GM12892 (cell line): ENCODE measurements around the gene NUCB1.
"Not testable (repeated sequence)": the region's sequence is repeated elsewhere in the genome, so short reads cannot be mapped to it uniquely, and the experiment has no call there.

ENCODE experiments used
- DNase-seq: peaks from one replicate; pipeline ENCODE4 v3.0.0; 2011; ENCODE audit not compliant: insufficient read length
- FAIRE-seq: peaks from 2 replicates; lab custom pipeline; 2011; peaks lifted over from hg19 to GRCh38; lab: Jason Lieb, UNC
- POLR2A ChIP-seq: IDR thresholded peaks from 2 replicates; pipeline ENCODE4 v1.6.1; 2011; ENCODE audit warnings: low read depth, low read length, control low read depth
- POLR2AphosphoS5 ChIP-seq: IDR thresholded peaks from 2 replicates; pipeline ENCODE4 v1.6.1; 2011; ENCODE audit warnings: low read depth, low read length, control low read depth
- TAF1 ChIP-seq: IDR thresholded peaks from 2 replicates; pipeline ENCODE4 v1.6.1; 2011; ENCODE audit warnings: low read depth, mild to moderate bottlenecking, control low read depth, low read length, borderline replicate concordance

NUCB1 gene

DNA sequence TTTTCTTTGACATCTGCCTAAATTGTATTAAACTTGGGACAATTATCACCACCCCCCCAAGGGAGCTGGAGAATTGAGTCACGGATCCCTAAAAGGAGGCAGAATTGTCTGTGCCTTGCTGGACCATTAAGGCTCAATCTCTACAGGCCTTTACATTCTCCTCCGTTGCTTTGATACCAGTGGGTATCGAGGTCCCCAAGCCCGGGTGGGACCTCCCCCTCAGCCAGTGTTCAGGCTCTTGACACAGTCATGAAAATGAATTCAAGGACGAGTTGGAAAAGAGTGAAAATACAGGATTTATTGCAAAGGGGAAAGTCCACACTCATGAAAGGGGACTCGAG lies 22.3 kb upstream of the NUCB1 start:
- no peak for FAIRE-seq
- no peak for TF ChIP-seq TAF1
- no peak; the same call in 1 of the 2 replicates for TF ChIP-seq POLR2A
- no peak for TF ChIP-seq POLR2AphosphoS5
- no peak for DNase-seq

DNA sequence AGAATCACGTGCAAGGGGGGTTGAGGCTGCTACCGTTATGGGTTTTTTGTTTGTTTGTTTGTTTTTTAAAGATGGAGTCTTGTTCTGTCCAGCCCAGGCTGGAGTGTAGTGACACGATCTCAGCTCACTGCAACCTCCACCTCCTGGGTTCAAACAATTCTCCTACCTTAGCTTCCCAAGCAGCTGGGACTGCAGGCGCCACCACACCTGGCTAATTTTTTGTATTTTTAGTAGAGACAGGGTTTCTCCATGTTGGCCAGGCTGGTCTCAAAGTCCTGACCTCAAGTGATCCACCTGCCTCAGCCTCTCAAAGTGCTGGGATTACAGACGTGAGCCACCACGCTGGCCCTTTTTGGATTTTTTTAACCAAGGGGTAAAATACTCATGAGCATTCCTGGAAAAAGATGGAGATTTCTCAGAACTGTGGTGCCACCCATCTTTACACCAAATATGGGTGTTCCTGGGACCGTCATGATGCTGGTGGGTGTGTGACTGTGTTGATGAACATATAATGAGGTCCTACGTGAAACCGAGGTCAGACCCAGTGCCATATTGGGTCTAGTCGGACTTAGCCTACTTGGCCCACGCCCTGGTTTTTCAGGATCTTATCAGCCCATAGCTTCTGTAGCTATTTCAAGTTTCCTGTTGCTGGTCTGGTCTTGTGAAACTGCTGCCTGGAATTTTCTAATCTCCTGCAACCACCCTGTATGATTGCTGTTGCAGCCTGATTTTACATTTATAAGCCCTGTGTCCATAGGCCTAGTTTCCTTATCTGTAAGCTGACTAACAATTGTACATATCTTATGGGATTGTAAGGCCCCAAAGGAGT lies 21.7 kb upstream of the NUCB1 start:
- TF ChIP-seq POLR2A (peak; percentile 51; the same call in 1 of the 2 replicates), TAF1 (no peak), POLR2AphosphoS5 (peak; percentile 76)
- DNase-seq (no peak), FAIRE-seq (no peak)

DNA sequence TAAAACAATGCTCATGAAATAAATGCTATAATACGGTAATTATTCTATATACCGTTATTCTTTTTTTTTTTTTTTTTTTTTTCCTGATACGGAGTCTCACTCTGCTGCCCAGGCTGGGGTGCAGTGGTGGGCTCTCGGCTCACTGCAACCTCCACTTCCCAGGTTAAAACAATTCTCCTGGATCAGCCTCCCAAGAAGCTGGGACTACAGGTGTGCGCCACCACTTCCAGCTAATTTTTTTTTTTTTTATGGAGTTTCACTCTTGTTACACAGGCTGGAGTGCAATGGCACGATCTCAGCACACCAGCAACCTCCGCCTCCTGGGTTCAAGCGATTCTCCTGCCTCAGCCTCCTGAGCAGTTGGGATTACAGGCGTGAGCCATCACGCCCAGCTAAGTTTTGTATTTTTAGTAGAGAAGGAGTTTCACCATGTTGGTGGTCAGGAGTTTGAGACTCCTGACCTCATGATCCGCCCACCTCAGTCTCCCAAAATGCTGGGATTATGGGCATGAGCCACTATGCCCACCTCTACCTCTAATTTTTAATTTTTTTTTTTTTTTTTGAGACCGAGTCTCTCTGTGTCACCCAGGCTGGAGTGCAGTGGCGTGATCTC lies 21.0 kb upstream of the NUCB1 start:
- no peak for DNase-seq
- TF ChIP-seq TAF1 (no peak), POLR2AphosphoS5 (no peak), POLR2A (no peak)
- FAIRE-seq, result no peak

DNA sequence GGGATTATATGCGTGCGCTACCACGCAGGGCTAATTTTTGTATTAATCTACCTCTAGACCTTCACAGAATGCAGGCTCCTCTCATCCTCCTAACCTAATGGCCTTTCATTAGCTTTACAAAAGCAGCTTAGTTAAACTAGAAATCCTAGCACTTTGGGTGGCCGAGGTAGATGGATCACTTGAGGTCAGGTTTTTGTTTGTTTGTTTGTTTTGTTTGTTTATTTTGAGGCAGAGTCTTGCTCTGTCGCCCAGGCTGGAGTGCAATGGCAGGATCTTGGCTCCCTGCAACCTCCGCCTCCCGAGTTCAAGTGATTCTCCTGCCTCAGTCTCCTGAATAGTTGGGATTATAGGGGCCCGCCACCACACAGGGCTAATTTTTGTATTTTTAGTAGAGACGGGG lies 20.4 kb upstream of the NUCB1 start:
- FAIRE-seq, DNase-seq: not testable (repeated sequence)

DNA sequence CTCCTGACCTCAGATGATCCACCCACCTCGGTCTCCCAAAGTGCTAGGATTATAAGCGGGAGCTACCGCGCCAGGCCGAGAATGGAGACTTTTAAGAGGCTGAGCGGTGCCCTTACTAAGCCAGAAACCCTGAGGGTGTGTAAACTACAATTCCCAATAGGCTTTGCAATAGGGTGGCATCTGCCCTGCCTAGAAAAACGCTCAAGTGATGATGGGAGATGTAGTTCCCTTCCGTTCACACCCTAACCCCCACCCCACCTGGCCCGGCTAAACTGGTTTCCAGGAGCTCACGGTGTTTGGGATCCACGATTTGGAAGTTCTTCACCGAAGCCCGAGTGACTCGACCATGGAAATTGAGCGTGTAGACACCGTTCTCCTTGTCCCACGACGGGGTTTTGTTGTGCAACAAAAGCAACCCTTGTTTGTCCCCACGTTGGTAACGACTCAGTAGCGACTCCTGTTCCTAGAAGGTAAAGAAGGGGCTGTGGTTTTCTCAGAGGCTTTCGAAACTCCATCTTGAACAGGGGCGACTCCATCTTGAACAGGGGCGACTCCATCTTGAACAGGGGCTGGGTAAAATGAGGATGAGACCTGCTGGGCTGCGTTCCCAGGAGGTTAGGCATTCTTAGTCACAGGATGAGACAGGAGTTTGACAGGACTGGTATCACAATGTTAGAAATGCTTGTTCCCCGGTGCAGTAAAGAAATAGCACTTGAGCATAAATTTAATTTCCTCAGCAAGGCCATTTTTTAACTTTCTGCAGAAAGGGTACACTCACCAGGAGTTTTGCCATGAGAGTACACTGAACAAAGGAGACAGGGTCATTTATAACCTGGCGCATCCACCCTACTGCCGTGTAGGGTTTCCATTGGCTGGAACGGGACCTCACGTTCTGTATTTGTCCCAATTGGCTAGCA lies 18.1 kb upstream of the NUCB1 start:
- no peak for TF ChIP-seq POLR2AphosphoS5
- no peak for TF ChIP-seq POLR2A
- no peak for TF ChIP-seq TAF1
- FAIRE-seq (no peak), DNase-seq (no peak)

DNA sequence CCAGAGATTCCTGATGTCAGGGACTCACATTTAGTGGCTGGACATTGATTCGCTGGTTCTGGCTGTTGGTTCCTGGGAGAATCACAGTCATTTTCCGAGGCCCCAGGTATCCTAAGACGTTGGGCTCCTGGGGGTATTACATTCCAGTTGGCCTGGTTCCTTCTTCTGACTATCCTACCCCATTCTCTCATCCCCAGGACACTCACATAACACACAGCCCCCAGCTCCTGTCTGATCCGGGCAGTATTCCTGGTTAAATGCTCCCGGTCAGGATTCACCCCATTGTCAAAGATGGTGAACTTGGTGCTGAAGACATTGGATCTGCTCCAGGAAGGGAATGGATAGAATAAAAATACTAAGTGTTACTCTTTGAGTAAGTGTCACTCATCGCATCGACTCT lies 16.4 kb upstream of the NUCB1 start:
- TF ChIP-seq POLR2AphosphoS5 (no peak), POLR2A (no peak), TAF1 (no peak)
- FAIRE-seq, result no peak
- DNase-seq, result no peak

DNA sequence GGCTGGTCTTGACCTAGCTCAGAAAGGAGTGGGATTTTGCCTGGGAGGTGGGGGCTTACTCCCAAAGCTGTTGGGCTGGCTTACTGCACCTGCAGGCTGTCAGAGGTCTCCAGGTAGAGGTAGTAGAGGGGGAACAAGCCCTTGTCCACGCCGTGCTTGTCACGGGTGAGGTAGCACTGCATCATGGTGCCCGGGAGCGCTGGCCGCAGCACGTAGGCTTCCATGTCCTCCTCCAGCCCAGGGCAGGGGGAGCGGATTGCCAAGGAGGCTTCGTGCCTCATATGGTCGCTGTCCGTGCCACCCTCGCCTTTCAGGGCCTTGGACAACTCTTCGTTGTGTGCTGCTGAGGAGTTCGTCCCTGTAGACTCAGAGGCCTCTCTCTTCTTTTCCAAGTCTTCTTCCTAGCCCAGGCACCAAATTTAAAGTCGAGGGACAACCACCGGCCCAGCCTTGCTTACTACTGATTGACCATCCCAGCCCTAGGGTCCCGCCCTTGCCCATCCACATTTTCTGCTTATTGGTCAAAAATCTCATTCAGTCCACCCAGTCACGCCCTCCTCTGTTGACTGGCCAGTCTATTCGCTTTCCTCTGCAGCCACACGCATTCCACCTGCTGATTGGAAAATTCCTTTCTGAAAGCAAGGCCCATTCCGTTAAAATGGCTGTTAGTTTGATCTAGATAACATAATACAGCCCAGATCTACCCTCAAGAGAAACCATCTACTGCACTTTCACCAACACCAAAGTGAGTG lies 12.1 kb upstream of the NUCB1 start:
- TF ChIP-seq POLR2AphosphoS5, result no peak
- no peak for TF ChIP-seq POLR2A
- no peak for TF ChIP-seq TAF1
- DNase-seq, result no peak
- no peak for FAIRE-seq

DNA sequence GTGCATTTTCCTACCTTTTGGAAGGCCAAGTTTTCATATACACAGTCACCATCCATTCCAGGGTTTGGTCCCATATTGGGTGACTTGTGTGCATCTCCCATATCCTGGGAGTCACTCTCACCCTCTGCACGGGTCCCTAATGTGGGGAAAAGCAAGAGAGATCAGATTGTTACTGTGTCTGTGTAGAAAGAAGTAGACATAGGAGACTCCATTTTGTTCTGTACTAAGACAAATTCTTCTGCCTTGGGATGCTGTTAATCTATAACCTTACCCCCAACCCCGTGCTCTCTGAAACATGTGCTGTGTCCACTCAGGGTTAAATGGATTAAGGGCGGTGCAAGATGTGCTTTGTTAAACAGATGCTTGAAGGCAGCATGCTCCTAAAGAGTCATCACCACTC lies 10.6 kb upstream of the NUCB1 start:
- DNase-seq, FAIRE-seq: not testable (repeated sequence)

DNA sequence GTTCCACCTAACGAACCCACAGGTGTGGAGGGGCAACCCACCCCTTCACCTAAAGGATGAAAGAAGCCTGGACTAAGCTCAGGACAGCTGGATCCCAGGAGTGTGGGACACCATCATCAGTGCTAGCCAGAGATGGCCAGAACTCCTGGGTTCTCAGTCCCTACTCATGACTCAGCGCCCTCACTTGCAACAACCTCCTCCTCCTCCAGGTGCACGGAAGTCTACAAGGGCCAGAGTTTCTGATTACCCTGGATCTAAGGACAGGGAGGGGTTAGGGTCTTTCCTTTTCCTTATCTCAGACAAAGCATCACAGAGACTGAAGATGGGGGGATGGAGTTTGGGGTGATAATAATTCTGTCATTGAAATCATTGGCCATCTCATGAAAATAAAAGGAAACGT lies 9.6 kb upstream of the NUCB1 start:
- FAIRE-seq, result no peak
- TF ChIP-seq TAF1 (no peak), POLR2A (no peak), POLR2AphosphoS5 (no peak)

DNA sequence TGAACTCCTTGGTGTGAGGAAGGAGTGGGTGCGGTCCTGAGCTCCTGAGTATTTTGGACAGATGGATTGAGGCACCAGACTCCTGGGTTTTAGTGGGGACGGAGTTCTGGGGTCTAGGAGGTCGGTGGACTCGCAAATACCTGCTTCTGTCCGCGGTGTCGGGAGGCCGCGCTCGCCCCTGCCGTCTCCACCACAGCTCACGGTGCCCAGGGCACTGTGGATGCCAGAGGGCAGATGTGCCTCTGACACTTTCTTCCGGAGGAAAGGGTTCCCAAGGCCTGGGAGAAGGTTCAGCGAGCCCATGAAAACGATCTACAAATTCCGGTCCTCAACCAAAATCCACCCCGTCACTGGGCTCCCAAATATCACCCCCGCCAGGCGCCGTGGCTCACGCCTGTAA lies 4.9 kb upstream of the NUCB1 start:
- DNase-seq (no peak), FAIRE-seq (no peak)
- TF ChIP-seq POLR2AphosphoS5, result no peak
- TF ChIP-seq POLR2A, result no peak
- no peak for TF ChIP-seq TAF1

More for the DNA sequence above, 9.6 kb upstream of the NUCB1 start:
- DNase-seq, result no peak

DNA sequence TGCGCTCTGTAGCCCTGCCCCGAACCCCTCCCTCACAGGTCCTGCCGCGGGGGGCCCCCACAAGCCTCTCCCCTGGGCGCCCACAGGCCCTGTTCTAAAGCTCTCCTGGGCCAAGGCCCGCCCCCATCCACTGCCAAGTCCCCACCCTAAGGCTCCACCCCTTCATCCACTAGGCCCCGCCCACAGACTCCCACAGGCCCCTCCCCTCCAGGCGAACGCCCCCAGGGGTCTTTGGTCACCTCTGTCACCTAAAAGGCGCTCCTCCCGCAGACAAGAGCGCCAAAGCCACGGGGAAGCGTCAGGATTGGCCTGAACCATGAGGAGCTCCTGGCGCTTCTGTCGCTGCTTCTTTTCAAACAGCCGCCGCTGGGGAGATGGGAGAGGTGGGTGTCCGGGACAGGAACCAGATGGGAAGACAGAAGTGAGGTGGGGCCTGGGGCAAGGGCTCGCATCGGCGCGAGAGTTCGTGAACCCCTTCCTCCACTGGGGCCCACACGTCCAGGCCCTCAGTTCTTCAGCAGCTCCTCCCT lies 3.9 kb upstream of the NUCB1 start:
- FAIRE-seq (peak; percentile 70), DNase-seq (peak; percentile 82)
- TF ChIP-seq POLR2A, result no peak
- no peak for TF ChIP-seq POLR2AphosphoS5
- no peak for TF ChIP-seq TAF1
